Mesenchymal stem cell (in vitro differentiated cells and primary cell): ENCODE measurements around the gene TLX3.

ENCODE experiments used
- DNase-seq: peaks from one replicate; pipeline ENCODE4 v3.0.0-alpha.2; 2013
- H2AFZ ChIP-seq: one replicate; pipeline ENCODE4 v1.6.1; 2013; ENCODE audit warnings: low read depth, mild to moderate bottlenecking, control low read depth, inconsistent platforms, low read length, moderate library complexity
- H2AK5ac ChIP-seq: 2 replicates; pipeline ENCODE4 v1.6.1; 2013; ENCODE audit warnings: low read length, moderate library complexity, mild to moderate bottlenecking, inconsistent platforms; ENCODE audit not compliant: severe bottlenecking
- H2BK120ac ChIP-seq: one replicate; pipeline ENCODE4 v1.6.1; 2013; ENCODE audit warnings: low read depth, mild to moderate bottlenecking, inconsistent platforms, low read length, moderate library complexity
- H2BK12ac ChIP-seq, 2 experiments: one replicate each; pipeline ENCODE4 v1.6.1; 2013; ENCODE audit warnings: inconsistent platforms in 2 of 2, low read length in 2 of 2, mild to moderate bottlenecking in 2 of 2, moderate library complexity in 2 of 2, control low read depth in 1 of 2
- H2BK15ac ChIP-seq: one replicate; pipeline ENCODE4 v1.6.1; 2013; ENCODE audit warnings: mild to moderate bottlenecking, low read depth, inconsistent platforms; ENCODE audit not compliant: poor library complexity, severe bottlenecking
- H2BK5ac ChIP-seq: 2 replicates; pipeline ENCODE4 v1.6.1; 2013; ENCODE audit warnings: low read depth, mild to moderate bottlenecking, low read length, control low read depth, inconsistent platforms; ENCODE audit not compliant: poor library complexity, severe bottlenecking
- H3K14ac ChIP-seq, 2 experiments: one replicate each; pipeline ENCODE4 v1.6.1; 2013; ENCODE audit warnings: inconsistent platforms in 2 of 2, low read length in 2 of 2, control low read depth in 1 of 2, mild to moderate bottlenecking in 1 of 2, moderate library complexity in 1 of 2
- H3K18ac ChIP-seq, 2 experiments: one replicate each; pipeline ENCODE4 v1.6.1; 2013; ENCODE audit warnings: inconsistent platforms in 2 of 2, low read length in 2 of 2, control low read depth in 1 of 2, low read depth in 1 of 2, mild to moderate bottlenecking in 1 of 2
- H3K23ac ChIP-seq, 2 experiments: one replicate each; pipeline ENCODE4 v1.6.1; 2013; ENCODE audit warnings: inconsistent platforms in 2 of 2, low read length in 2 of 2, mild to moderate bottlenecking in 2 of 2, moderate library complexity in 2 of 2, control low read depth in 1 of 2
- H3K27ac ChIP-seq: 2 replicates; pipeline ENCODE4 v1.5.1; 2013; ENCODE audit warnings: mild to moderate bottlenecking, moderate library complexity, low read length, control low read depth, inconsistent platforms; ENCODE audit not compliant: poor library complexity, severe bottlenecking
- H3K27me3 ChIP-seq, 2 experiments: 2 replicates each; pipeline versions ENCODE4 v1.6.1 to v1.7.0; 2013; ENCODE audit warnings: low read length in 2 of 2, mild to moderate bottlenecking in 2 of 2, moderate library complexity in 2 of 2, control low read depth in 1 of 2, inconsistent platforms in 1 of 2; ENCODE audit not compliant: control insufficient read depth in 1 of 2, insufficient read depth in 1 of 2
- H3K36me3 ChIP-seq, 2 experiments: 2 replicates each; pipeline versions ENCODE4 v1.6.1 to v1.7.0; 2013; ENCODE audit warnings: low read length in 2 of 2, control low read depth in 1 of 2, inconsistent platforms in 1 of 2, low read depth in 1 of 2, mild to moderate bottlenecking in 1 of 2; ENCODE audit not compliant: insufficient read depth in 2 of 2, control insufficient read depth in 1 of 2
- H3K4ac ChIP-seq, 2 experiments: one replicate each; pipeline ENCODE4 v1.6.1; 2013; ENCODE audit warnings: inconsistent platforms in 2 of 2, low read length in 2 of 2, mild to moderate bottlenecking in 2 of 2, moderate library complexity in 2 of 2, control low read depth in 1 of 2, low read depth in 1 of 2
- H3K4me1 ChIP-seq: 2 replicates; pipeline ENCODE4 v1.6.1; 2013; ENCODE audit warnings: low read depth, low read length, control low read depth; ENCODE audit not compliant: control insufficient read depth, insufficient read depth
- H3K4me2 ChIP-seq: 2 replicates; pipeline ENCODE4 v1.6.1; 2013; ENCODE audit warnings: low read length, mild to moderate bottlenecking, inconsistent platforms; ENCODE audit not compliant: poor library complexity, severe bottlenecking
- H3K4me3 ChIP-seq, 2 experiments: 2 replicates each; pipeline versions ENCODE4 v1.5.1 to v1.7.0; 2013; ENCODE audit warnings: low read length in 2 of 2, mild to moderate bottlenecking in 2 of 2, control low read depth in 1 of 2, low read depth in 1 of 2; ENCODE audit not compliant: insufficient read depth in 1 of 2
- H3K79me1 ChIP-seq: replicated peaks from 2 replicates; pipeline ENCODE4 v1.6.1; 2013; ENCODE audit warnings: mild to moderate bottlenecking, control low read depth, low read length, inconsistent platforms; ENCODE audit not compliant: poor library complexity, severe bottlenecking
- H3K9ac ChIP-seq: 2 replicates; pipeline ENCODE4 v1.7.0; 2013; ENCODE audit warnings: mild to moderate bottlenecking, low read length, moderate library complexity
- H3K9me3 ChIP-seq: 2 replicates; pipeline ENCODE4 v1.7.0; 2013; ENCODE audit warnings: mild to moderate bottlenecking, low read length; ENCODE audit not compliant: control insufficient read depth
- H4K8ac ChIP-seq: one replicate; pipeline ENCODE4 v1.6.1; 2013; ENCODE audit warnings: inconsistent platforms, mild to moderate bottlenecking, low read length, moderate library complexity
- H4K91ac ChIP-seq: one replicate; pipeline ENCODE4 v1.6.1; 2013; ENCODE audit warnings: mild to moderate bottlenecking, low read length, inconsistent platforms
- WGBS: methylation state at CpG from one replicate; pipeline ENCODE4 v1.1.7; 2013; ENCODE audit warnings: mixed read lengths; 5-methylcytosine and 5-hydroxymethylcytosine counted together

The TLX3 gene

GRCh38 chr5:171311322-171312077, 2.5 kb downstream of the TLX3 start:
- H2AK5ac ChIP-seq = no peak overlapping the region
- no peaks in the 10 kb centered on the region for H3K36me3 ChIP-seq
- H3K18ac ChIP-seq = no peak overlapping the region
- peaks cover 56% of the 10 kb centered on the region for H3K4me1 ChIP-seq
- no peaks in the 10 kb centered on the region for H3K9me3 ChIP-seq
- no peak overlapping the region for H3K23ac ChIP-seq
- H2BK5ac ChIP-seq = no peak overlapping the region
- no peak overlapping the region for H2BK15ac ChIP-seq
- H3K4me2 ChIP-seq = peak overlapping the region; percentile 70
- H2AFZ ChIP-seq = peak overlapping the region; percentile 68
- H3K79me1 ChIP-seq = no peaks in the 10 kb centered on the region
- H3K4me3 ChIP-seq = no peak overlapping the region
- no peak overlapping the region for H2BK120ac ChIP-seq
- no peak overlapping the region for H2BK12ac ChIP-seq
- no peak overlapping the region for H4K8ac ChIP-seq
- under 1% methylated on average over 49 of the region's 74 CpGs for WGBS
- no peak overlapping the region for H3K4ac ChIP-seq
- H3K27ac ChIP-seq = no peak overlapping the region
- no peak overlapping the region for H3K14ac ChIP-seq
- H3K27me3 ChIP-seq = peaks cover 93 to 96% of the 10 kb centered on the region in 2 experiments
- DNase-seq = peak; percentile 39
- H3K9ac ChIP-seq = no peak overlapping the region
- no peak overlapping the region for H4K91ac ChIP-seq

- Histone ChIP-seq H2BK15ac (no peak overlapping the region), H2BK12ac (no peak overlapping the region), H3K9ac (no peak overlapping the region), H3K18ac (peak overlapping the region in 1 of 2 experiments; percentile 21), H3K4me3 (no peak overlapping the region), H2AFZ (no peak overlapping the region), H3K9me3 (peaks cover 2% of the 10 kb centered on the region), H2BK120ac (no peak overlapping the region), H3K4ac (no peak overlapping the region), H3K27me3 (peaks cover 93 to 96% of the 10 kb centered on the region in 2 experiments), H3K79me1 (no peaks in the 10 kb centered on the region), H4K91ac (no peak overlapping the region), H3K23ac (peak overlapping the region in 1 of 2 experiments; percentile 77), H3K4me1 (peaks cover 58% of the 10 kb centered on the region), H3K14ac (no peak overlapping the region), H4K8ac (no peak overlapping the region), H2AK5ac (no peak overlapping the region), H3K4me2 (peak overlapping the region; percentile 52), H3K27ac (no peak overlapping the region), H3K36me3 (no peaks in the 10 kb centered on the region), H2BK5ac (no peak overlapping the region)
- WGBS = 4% methylated on average over 73 of the region's 74 CpGs
- DNase-seq = peak; percentile 39
Observed at GRCh38 chr5:171312129-171312974, 3.3 kb downstream of the TLX3 start.

- 8% methylated on average over 33 of the region's 37 CpGs for WGBS
- DNase-seq = peak; percentile 16
Observed at GRCh38 chr5:171313481-171314206, 4.6 kb downstream of the TLX3 start.

More at GRCh38 chr5:171313481-171314206, 4.6 kb downstream of the TLX3 start:
- Histone ChIP-seq H2AK5ac (no peak overlapping the region), H4K8ac (peak overlapping the region; percentile 49), H3K27ac (no peak overlapping the region), H3K14ac (no peak overlapping the region), H3K9me3 (peaks cover 5% of the 10 kb centered on the region), H3K18ac (no peak overlapping the region), H2AFZ (no peak overlapping the region), H2BK5ac (no peak overlapping the region), H3K9ac (no peak overlapping the region), H2BK15ac (no peak overlapping the region), H3K4me3 (no peak overlapping the region), H3K27me3 (peaks cover 94 to 96% of the 10 kb centered on the region in 2 experiments), H3K79me1 (no peaks in the 10 kb centered on the region), H2BK120ac (no peak overlapping the region), H3K4ac (no peak overlapping the region), H4K91ac (no peak overlapping the region), H3K23ac (peak overlapping the region in 1 of 2 experiments; percentile 48), H2BK12ac (no peak overlapping the region), H3K4me2 (no peak overlapping the region), H3K4me1 (peaks cover 56% of the 10 kb centered on the region), H3K36me3 (no peaks in the 10 kb centered on the region)
